ACHN (cell line): ENCODE results near the gene ATP2B1.
"Not testable (repeated sequence)": the region's sequence is repeated elsewhere in the genome, so short reads cannot be mapped to it uniquely, and the experiment has no call there.

Experiments
- DNase-seq: peaks from one replicate; pipeline ENCODE4 v3.0.0-alpha.2; 2015
- in situ Hi-C: cut with HindIII; loops from 2 replicates; pipeline ENCODE4 v1.10.0; 2017; ENCODE audit warnings: low sequenced_read_pairs, low pct_ligation_motif_present, low pct_unique_long_range_greater_than_20kb

The ATP2B1 gene

DNA sequence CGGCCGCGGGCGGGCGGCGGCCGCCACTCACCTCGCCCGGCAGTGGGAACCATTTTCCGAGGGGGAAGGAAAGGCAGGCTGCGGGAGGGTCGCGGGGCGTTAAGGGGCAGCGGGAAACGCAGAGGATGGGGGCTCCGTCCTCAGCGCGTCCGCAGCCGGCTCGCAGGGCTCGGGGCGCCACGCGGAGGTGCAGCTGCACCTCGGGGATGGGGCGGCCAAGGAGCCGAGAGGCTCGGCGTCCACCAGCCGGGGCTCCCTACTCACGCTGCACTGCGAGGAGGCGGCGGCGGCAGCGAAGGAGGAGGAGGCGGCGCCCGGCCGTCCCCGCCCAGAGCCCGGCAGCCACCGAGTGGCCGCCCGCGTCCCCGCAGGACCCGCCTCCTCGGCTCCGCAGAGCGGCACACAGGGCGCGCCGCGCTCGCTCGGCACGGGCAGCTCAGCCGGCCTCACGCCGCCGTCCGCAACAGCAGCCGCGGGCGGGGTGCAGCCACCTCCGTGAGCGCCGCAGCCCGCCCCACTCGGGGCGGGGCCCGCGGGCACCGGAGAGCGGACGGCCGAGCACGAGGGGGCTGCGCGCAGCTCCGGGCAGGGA lies at the start of gene ATP2B1:
Gene ATP2B1 (minus strand): TSS at position 274 of the 592 bp plus-strand sequence. CDS start 52,952 bp downstream, outside the sequence.
- DNase-seq: peak; percentile 93
- in situ Hi-C loops: no loop called here

DNA sequence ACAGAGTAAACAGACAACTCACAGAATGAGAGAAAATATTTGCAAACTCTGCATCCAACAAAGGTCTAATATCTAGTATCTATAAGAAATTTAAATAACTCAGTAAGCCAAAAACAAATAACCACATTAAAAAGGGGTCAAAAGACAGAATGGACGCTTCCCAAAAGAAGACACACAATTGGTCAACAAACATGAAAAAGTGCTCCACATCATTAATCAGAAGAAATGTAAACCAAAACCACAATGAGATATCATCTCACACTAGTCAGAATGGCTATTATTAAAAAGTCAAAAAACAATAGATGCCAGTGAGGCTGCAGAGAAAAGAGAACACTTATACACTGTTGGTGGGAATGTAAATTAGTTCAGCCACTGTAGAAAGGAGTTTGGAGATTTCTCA lies 49.3 kb upstream of the ATP2B1 start:
- in situ Hi-C loops, DNase-seq: not testable (repeated sequence)

GRCh38 chr12:89756585-89757398 lies 48.2 kb upstream of the ATP2B1 start:
- in situ Hi-C loops: no loop called here
- peak; percentile 54 for DNase-seq

GRCh38 chr12:89756194-89756584 lies 47.6 kb upstream of the ATP2B1 start:
- no peak for DNase-seq
- in situ Hi-C loops: no loop called here

GRCh38 chr12:89753997-89754396 lies 45.4 kb upstream of the ATP2B1 start:
- in situ Hi-C loops: no loop called here
- no peak for DNase-seq

DNA sequence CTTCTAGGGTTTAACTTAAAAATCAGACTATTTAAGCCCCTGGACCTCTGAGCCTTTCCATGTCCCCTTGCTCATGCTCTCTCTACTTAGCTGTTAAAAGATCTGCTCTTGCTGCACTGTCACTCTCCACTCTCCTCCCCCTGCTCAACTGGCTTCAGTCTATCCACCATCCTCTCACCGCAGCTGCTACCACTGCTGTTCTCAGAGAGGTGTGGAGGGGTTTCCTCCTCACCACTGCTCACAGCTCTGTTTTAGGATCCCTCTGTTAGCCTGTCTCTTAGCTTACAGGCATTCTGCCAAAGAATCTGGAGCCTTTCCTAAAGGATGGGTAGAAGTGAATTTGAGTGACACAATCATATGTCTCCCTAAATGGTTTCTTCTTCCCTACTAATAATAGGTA lies 43.7 kb upstream of the ATP2B1 start:
- DNase-seq: no peak
- in situ Hi-C loops: no loop called here

DNA sequence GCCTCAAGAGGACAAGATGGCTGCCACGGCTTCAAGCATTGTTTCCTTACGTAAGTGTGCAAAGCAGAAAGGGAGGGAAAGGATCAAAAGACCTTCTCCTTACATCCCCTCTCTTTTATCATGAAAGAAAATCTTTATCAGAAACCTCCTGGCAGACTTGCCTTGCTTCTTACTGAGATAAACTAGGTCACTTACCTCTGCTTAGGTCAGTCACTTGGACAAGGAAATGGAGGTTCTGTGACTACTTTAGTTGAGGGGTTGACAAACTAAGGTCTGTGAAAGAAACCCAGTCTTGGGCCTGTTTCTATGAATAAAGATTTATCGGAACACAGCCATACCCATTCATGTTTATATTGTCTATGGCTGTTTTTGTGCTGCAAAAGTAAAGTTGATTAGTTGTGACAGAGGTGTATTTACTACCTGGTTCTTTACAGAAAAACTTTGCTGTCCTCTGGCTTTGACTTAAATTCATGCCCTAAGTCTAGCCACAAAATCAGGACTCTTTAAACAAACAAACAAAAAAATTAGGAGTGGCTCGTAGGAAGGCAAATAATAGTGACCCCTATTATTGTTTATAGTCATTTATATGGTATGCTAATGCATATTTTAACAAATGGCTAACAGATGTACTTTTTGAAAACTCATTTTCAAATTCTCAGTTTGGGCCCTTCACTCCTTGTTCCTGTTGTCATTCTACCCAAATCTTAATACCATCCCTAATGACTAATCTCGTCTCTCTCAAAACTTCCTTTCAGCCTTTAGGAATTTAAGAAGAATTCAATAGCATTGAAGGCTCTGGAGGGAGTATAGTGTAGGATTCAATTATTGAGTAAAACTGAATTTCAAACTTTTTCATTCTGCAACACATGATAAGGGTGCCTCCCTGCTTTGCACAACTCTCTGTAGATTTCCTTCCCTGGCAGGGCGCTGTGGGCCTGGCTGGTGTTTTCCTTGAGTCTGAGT lies 42.0 kb upstream of the ATP2B1 start:
- no peak for DNase-seq
- in situ Hi-C loops: no loop called here

DNA sequence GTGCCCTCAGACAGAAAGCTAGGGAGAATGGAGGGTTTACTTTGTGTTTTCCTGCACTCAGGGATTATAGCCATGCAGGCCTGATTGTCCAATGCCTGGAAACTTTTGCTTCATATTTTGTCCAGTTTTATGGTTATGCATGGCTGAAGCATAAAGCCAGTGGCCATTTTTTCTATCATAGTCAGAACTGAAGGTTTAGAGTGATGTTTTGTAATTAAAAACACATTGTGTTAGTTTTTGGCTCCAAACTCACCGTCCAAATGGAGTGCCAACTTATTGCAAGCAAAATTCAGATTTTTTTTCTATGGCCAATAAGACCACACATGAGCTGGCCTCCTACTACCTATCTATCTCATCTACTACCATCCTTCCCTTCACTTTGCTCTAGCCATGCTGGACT lies 40.2 kb upstream of the ATP2B1 start:
- no peak for DNase-seq
- in situ Hi-C loops: no loop called here

GRCh38 chr12:89745286-89745685 lies 36.6 kb upstream of the ATP2B1 start:
- DNase-seq: no peak
- in situ Hi-C loops: no loop called here

- in situ Hi-C loops: no loop called here
Measured at GRCh38 chr12:89742337-89743022, 33.8 kb upstream of the ATP2B1 start.

GRCh38 chr12:89740943-89741342 lies 32.3 kb upstream of the ATP2B1 start:
- in situ Hi-C loops: no loop called here
- DNase-seq: no peak

More at GRCh38 chr12:89742337-89743022, 33.8 kb upstream of the ATP2B1 start:
- DNase-seq: no peak

DNA sequence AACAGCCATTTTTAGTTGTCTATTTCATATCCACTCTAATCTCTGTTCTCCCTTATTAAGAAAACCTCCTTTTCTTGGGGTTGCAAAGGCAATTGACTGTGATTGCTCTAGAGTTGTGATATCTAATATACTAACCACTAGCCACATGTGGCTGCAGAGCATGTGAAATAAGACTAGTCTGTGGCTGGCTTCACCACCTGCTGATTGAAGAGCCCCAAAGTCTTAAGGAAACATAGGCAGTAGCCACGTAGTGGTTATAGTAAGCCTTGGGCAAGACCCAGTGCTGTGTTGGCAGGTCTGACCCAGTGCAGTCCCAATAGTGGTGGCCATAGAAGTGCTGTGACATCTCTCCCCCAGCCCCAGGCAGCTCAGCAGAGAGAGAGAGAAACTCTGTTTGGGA lies 28.4 kb upstream of the ATP2B1 start:
- DNase-seq: no peak

DNA sequence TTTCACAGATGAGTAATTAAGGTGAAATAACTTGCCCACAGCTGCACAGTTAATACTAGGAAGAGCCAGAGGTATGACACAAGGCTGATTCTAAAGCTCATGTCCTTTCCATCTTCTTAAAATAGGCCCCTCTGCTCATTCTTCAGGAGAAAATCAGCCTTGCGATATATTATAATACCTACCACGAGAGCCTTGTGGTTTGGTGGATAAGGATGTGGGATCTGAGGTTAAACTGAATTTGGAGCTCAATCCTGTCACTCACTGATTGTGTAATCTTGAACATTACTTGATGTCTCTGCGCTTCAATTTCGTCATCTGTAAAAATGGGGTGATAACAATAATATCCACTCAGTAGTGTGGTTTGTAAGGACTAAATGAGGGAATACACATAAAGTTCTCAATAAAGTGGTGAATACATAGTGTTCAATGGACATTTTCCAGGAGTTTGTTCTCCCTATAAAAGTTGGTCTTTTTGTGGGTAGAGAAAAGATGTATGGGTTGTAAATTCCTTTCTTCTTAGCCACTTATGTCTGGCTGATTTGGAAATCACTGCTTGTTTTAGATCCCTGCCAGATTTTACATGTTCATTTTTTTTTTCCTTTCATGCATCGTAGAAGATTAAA lies 25.1 kb upstream of the ATP2B1 start:
- peak; percentile 23 for DNase-seq
- in situ Hi-C loops: no loop called here

More for the DNA sequence above, 28.4 kb upstream of the ATP2B1 start:
- in situ Hi-C loops: no loop called here

GRCh38 chr12:89732522-89732921 lies 23.9 kb upstream of the ATP2B1 start:
- in situ Hi-C loops: no loop called here
- no peak for DNase-seq

DNA sequence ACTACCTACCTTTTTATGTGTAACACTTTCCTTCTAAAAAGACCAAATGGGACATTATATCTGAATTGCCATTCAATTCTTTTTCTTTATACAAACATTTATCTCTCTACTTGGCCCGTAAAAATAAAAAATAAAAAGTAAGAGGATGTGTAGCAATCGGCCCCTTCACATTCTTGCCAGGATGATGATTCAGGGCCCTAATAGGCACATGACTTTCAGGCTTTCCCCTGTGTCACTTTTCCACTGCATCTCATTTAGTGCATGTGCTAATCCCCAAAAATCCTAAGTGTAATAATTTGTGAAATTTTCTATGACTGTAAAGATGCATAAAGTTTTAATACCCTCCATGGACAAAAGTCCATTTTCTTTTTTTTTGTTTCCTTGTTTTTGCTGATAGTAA lies 23.0 kb upstream of the ATP2B1 start:
- in situ Hi-C loops: no loop called here
- DNase-seq: peak; percentile 18

- in situ Hi-C loops: no loop called here
- DNase-seq: no peak
Measured at GRCh38 chr12:89731089-89731488, 22.5 kb upstream of the ATP2B1 start.

DNA sequence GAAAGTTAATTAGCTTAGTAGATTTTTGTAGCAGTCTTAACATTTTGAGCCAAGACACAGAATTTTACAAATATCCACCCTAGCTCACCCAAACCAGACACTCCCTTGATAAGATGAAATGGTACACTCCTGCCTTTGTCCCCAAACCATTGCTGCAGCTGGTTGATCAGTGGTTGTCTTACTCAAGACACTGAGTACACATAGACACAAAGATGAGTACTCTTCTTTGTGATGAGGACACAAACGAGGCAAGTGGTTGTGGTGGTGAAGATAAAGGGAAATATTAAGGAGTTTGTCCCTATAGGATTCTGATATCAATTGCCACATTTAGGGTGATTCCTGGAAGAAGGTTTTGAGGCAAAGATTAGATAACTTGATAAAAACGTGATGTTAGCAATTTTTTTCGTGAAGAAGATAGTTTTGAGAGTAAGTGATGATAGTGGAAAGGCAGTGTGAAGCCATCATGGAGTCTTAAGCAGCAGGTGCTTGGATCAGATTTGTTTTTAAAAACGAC lies 21.4 kb upstream of the ATP2B1 start:
- no peak for DNase-seq
- in situ Hi-C loops: no loop called here

DNA sequence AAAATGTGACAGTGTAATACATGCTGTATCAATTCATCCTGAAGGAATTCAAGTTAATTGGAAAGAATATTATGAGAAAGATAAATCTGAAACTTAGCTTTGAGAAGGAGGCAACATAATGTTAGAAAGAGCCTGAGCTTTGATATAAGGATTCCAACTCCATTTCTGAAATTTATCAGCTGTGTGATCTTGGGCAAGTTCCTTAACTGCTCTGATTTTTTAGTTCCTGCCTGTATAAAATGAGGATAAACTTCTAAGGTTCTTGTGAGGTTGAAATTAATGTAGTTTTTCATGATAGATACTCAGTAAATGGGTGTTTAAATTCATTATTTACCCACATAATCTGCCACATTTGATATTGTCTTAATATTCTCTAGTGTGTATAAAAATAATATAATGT lies 14.6 kb upstream of the ATP2B1 start:
- no peak for DNase-seq
- in situ Hi-C loops: no loop called here
